ENCODE results near the gene STX17.

DNA sequence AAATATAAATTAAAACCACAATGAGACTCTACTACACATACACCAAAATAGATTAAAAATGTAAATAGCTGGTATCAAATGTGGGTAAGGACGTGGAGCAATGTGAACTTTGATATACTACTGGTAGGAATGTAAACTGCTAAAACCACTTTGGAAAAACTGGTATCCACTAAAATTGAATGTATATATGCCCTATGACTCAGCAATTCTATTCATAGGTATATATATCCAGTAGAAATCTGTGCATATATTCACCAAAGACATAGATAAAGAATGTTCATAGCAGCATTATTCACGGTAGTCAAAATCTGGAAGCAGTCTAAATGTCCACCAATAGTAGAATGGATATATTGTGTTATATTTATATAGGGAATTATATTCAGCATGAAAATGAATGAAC lies 107.1 kb downstream of the STX17 start:
- no peak for TF ChIP-seq POLR2A (IDR thresholded peaks at IDR 0.05; ENCODE audit: insufficient read depth in 1 of 2, low read depth in 2 of 2, low read length in 2 of 2)
- no peak for TF ChIP-seq POLR2AphosphoS5 (IDR thresholded peaks at IDR 0.05; ENCODE audit: low read depth, low read length)
- TF ChIP-seq RFX5 (IDR thresholded peaks at IDR 0.05; ENCODE audit: low read depth, low read length), result no peak
- no peak for TF ChIP-seq NR2F1 (CRISPR knock-in tag; IDR thresholded peaks at IDR 0.05)
- TF ChIP-seq SIN3A (IDR thresholded peaks at IDR 0.05; ENCODE audit: borderline replicate concordance, low read depth, low read length), result no peak
- no peak for TF ChIP-seq PRPF4 (IDR thresholded peaks at IDR 0.05; ENCODE audit: low read depth, low read length, poor library complexity, severe bottlenecking)
- TF ChIP-seq, protein P1, sequence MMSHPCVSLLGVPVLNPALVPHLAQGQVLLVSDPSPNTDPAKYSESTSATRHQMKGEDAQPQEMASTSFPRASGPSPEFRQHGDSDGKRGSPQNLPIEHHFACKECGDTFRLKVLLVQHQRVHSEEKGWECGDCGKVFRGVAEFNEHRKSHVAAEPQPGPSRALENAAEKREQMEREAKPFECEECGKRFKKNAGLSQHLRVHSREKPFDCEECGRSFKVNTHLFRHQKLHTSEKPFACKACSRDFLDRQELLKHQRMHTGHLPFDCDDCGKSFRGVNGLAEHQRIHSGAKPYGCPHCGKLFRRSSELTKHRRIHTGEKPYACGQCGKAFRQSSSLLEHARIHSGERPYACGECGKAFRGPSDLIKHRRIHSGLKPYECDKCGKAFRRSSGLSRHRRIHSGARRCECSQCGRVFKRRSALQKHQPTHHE (CRISPR knock-in tag; IDR thresholded peaks at IDR 0.05; ENCODE audit: borderline replicate concordance), result no peak
- TF ChIP-seq, protein P2, sequence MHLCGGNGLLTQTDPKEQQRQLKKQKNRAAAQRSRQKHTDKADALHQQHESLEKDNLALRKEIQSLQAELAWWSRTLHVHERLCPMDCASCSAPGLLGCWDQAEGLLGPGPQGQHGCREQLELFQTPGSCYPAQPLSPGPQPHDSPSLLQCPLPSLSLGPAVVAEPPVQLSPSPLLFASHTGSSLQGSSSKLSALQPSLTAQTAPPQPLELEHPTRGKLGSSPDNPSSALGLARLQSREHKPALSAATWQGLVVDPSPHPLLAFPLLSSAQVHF (CRISPR knock-in tag; IDR thresholded peaks at IDR 0.05), result no peak
- TF ChIP-seq RFX1 (IDR thresholded peaks at IDR 0.05), result no peak
- no peak for TF ChIP-seq CREB1 (IDR thresholded peaks at IDR 0.05)
- no peak for TF ChIP-seq CREB1 (CRISPR knock-in tag; IDR thresholded peaks at IDR 0.05)
- TF ChIP-seq ZNF703 (CRISPR knock-in tag; IDR thresholded peaks at IDR 0.05; ENCODE audit: borderline replicate concordance), result no peak

Data from HepG2 (cell line).